Neuron (in vitro differentiated cells): ENCODE measurements around the gene CCDC12.

Experiments
- H2AFZ ChIP-seq: one replicate; pipeline ENCODE4 v1.6.1; 2013; ENCODE audit warnings: low read depth, mild to moderate bottlenecking, inconsistent platforms, low read length, moderate library complexity
- H3K27me3 ChIP-seq: one replicate; pipeline ENCODE4 v1.6.1; 2013; ENCODE audit warnings: low read length; ENCODE audit not compliant: insufficient read depth
- H3K36me3 ChIP-seq: one replicate; pipeline ENCODE4 v1.6.1; 2013; ENCODE audit warnings: low read length; ENCODE audit not compliant: insufficient read depth
- H3K4me1 ChIP-seq: one replicate; pipeline ENCODE4 v1.6.1; 2013; ENCODE audit warnings: low read length; ENCODE audit not compliant: insufficient read depth
- H3K4me3 ChIP-seq: 2 replicates; pipeline ENCODE4 v1.5.1; 2013; ENCODE audit warnings: mild to moderate bottlenecking, low read length, moderate library complexity
- H3K9me3 ChIP-seq: one replicate; pipeline ENCODE4 v1.6.1; 2013; ENCODE audit warnings: low read length

CCDC12 gene

DNA sequence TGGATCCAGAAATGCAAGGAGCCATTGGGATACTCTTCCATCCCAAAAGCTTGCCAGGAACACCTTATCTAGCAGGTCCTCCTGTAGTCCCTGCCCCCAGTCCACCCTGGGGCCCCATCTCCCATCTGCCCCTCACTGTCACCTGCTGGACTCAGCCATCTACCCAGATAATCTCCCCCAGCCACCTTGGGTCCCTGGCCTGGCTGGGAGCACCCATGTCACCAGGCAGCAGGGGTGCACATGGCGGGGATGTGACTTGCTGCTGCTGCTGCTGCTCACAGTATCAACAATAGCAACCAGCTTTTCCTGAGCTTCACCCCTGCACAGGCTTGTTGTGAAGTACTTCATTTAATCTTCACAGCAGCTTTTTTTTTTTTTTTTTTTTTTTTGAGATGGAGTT is 86.4 kb downstream of the CCDC12 start:
- H3K27me3 ChIP-seq: peaks cover 31% of the 10 kb centered on the region
- peaks cover 16% of the 10 kb centered on the region for H3K4me1 ChIP-seq
- H3K36me3 ChIP-seq: no peaks in the 10 kb centered on the region
- H3K4me3 ChIP-seq: no peak overlapping the region
- no peaks in the 10 kb centered on the region for H3K9me3 ChIP-seq
- no peak overlapping the region for H2AFZ ChIP-seq

- no peak overlapping the region for H2AFZ ChIP-seq
- no peaks in the 10 kb centered on the region for H3K36me3 ChIP-seq
- peaks cover 16% of the 10 kb centered on the region for H3K4me1 ChIP-seq
- H3K27me3 ChIP-seq: peaks cover 37% of the 10 kb centered on the region
- no peaks in the 10 kb centered on the region for H3K9me3 ChIP-seq
- H3K4me3 ChIP-seq: no peak overlapping the region
These were observed 87.0 kb downstream of the CCDC12 start for GRCh38 chr3:46889381-46890110.

- Histone ChIP-seq H3K4me1 (peaks cover 21% of the 10 kb centered on the region), H3K9me3 (no peaks in the 10 kb centered on the region), H3K36me3 (no peaks in the 10 kb centered on the region), H3K4me3 (no peak overlapping the region), H2AFZ (no peak overlapping the region), H3K27me3 (peaks cover 45% of the 10 kb centered on the region)
These were observed 87.8 kb downstream of the CCDC12 start for GRCh38 chr3:46888705-46889104.

DNA sequence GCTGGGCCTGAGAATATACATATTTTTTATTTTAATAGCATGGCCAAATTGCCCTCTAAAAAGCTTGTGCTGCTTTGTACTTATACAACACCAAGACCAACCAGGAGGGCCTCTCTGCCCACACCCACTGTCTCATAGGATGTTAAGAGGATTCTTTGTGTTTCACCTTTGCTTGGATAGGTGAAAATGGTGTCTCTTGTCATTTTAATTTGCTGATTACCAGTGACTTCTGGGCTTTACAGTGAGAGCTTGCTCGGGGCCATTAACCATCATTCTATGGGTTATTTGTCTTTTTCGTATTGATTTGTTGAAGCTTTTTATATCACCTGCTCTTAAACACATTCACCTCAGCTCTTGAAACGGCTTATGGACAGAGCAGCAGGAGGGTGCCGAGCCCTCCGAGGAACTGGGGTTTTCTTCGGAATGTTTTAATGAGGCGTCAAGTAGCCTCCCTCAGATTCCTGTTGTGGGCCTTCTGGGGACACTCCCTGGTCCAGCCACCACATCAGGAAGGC is 88.5 kb downstream of the CCDC12 start:
- H2AFZ ChIP-seq: no peak overlapping the region
- H3K27me3 ChIP-seq: peaks cover 46% of the 10 kb centered on the region
- no peaks in the 10 kb centered on the region for H3K9me3 ChIP-seq
- peaks cover 23% of the 10 kb centered on the region for H3K4me1 ChIP-seq
- no peaks in the 10 kb centered on the region for H3K36me3 ChIP-seq
- H3K4me3 ChIP-seq: no peak overlapping the region

- H3K4me3 ChIP-seq: no peak overlapping the region
- H3K27me3 ChIP-seq: peaks cover 61% of the 10 kb centered on the region
- H3K36me3 ChIP-seq: no peaks in the 10 kb centered on the region
- no peak overlapping the region for H2AFZ ChIP-seq
- H3K4me1 ChIP-seq: peaks cover 14% of the 10 kb centered on the region
- H3K9me3 ChIP-seq: no peaks in the 10 kb centered on the region
These were observed 90.9 kb downstream of the CCDC12 start for GRCh38 chr3:46885612-46886011.

DNA sequence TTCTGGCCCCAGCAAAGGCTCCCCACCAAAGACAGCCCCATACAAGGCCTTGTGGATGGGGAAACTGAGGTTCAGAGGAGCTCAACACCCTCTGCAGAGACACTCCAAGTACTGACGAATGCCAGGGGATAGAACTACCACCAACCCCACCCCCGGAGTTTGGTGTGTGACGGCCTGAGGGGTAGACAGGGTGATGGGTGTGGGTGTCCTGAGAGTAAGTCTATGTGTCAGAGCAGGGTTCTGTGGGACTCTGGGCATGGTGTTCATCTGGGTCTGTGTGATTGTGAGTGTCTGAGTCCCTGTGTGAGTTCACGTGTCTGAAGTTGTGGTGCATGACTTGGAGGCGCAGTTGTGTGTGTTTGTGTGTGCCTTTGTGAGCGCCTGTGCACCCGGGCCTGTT is 91.6 kb downstream of the CCDC12 start:
- Histone ChIP-seq H3K27me3 (peaks cover 65% of the 10 kb centered on the region), H3K4me1 (peaks cover 14% of the 10 kb centered on the region), H3K36me3 (no peaks in the 10 kb centered on the region), H2AFZ (no peak overlapping the region), H3K9me3 (no peaks in the 10 kb centered on the region), H3K4me3 (no peak overlapping the region)

DNA sequence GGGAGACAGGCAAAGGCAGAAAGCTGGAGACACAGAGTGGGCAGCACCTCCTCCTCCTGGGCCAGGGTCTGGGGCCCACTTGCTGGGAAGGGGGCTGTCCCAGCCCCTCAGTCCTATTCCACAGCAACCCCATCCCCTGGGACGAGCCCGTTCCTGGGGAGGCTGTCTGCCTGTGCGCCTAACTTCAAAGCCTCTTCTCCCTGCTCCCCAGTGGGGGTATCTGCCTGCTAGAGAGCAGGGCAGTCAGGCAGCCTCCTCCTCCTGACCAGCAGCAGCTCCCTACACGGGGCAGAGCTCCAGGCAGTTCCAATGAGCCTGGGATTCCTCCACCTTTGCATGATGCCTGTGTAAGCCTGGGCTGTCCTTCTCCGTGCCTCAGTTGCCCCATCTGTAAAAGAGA is 92.1 kb downstream of the CCDC12 start:
- H3K4me1 ChIP-seq: peaks cover 14% of the 10 kb centered on the region
- H2AFZ ChIP-seq: no peak overlapping the region
- H3K27me3 ChIP-seq: peaks cover 65% of the 10 kb centered on the region
- H3K4me3 ChIP-seq: no peak overlapping the region
- no peaks in the 10 kb centered on the region for H3K9me3 ChIP-seq
- no peaks in the 10 kb centered on the region for H3K36me3 ChIP-seq

- H3K36me3 ChIP-seq: no peaks in the 10 kb centered on the region
- peak overlapping the region; percentile 18 for H3K4me3 ChIP-seq
- H3K27me3 ChIP-seq: peaks cover 59% of the 10 kb centered on the region
- peaks cover 14% of the 10 kb centered on the region for H3K4me1 ChIP-seq
- H3K9me3 ChIP-seq: no peaks in the 10 kb centered on the region
- H2AFZ ChIP-seq: no peak overlapping the region
These were observed 92.7 kb downstream of the CCDC12 start for GRCh38 chr3:46883830-46884185.

DNA sequence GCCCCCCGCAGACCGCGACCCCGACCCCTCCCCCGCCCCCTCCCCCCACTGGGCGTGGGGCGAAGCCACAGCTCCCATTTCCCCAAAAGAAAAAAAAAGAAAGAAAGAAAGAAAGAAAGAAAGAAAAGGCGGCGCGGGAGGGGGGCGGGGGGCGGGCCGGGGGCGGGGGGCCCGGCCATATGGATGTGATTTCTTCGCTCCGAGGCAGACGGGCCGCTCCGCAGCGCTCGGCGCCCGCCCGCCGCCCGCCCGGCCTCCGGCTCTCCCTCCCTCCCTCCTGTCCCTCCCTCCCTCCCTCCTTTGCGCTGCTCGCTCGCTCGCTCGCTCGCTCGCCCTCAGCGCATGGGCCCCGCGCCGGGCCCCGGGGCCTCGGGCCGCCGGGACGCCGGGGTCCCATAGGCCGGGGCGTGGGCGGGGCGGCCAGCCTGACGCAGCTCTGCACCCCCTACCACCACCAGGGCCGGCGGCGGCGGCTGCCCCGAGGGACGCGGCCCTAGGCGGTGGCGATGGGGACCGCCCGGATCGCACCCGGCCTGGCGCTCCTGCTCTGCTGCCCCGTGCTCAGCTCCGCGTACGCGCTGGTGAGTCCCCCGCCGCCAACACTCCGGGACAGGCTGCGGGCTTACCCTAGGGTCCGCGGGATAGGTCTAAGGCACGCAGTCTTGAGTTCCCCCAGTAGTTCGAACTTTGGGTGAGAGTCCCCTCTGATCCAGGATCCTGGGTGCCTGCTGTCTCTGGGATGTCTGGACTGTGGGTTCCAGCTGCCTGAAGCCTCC is 93.3 kb downstream of the CCDC12 start:
- H2AFZ ChIP-seq: no peak overlapping the region
- peaks cover 62% of the 10 kb centered on the region for H3K27me3 ChIP-seq
- H3K4me3 ChIP-seq: peak overlapping the region; percentile 53
- H3K9me3 ChIP-seq: no peaks in the 10 kb centered on the region
- H3K4me1 ChIP-seq: peaks cover 14% of the 10 kb centered on the region
- no peaks in the 10 kb centered on the region for H3K36me3 ChIP-seq

- H3K27me3 ChIP-seq: peaks cover 70% of the 10 kb centered on the region
These were observed 94.0 kb downstream of the CCDC12 start for GRCh38 chr3:46882377-46883053.

DNA sequence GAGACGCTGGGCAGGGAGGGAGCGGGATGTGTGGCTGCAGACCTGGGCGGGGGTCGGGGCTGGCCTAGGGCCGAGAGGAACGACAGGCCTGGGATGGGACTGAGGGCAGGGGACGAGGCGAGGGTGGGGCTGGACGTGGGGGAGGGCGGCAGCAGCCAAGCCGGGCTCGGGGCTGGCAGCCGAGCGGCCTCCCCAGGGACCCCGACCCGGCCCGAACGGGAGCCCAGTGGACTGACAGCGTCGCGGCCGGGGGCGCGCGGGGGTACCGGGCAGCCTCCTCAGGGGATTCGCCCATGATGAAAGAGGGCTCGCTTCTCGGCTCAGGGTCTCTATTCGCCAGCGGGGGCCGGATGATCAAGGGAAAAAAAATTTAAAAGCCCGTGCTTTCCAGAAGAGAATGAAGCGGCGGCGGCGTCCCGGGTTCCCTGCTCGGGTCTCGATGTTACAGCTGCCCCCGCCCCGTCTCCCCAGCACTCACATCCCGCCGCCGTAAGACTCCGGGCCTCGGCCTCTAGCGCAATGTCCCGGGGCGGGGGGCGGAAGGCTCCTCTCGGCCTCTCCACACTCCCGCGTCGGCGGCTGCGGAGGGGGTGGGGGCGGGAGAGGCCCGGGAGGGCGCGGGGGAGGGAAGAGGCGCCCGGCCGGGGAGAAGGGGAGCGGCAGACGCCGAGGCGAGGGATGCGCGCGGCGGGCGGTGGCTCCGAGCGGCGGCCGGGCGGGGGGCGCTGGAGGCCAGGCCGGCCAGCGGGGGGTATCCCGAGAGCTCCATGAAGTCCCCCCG is 94.8 kb downstream of the CCDC12 start:
- Histone ChIP-seq H2AFZ (peak overlapping the region; percentile 74), H3K4me3 (peak overlapping the region; percentile 53), H3K4me1 (peaks cover 14% of the 10 kb centered on the region), H3K9me3 (no peaks in the 10 kb centered on the region), H3K36me3 (no peaks in the 10 kb centered on the region), H3K27me3 (peaks cover 77% of the 10 kb centered on the region)

More at GRCh38 chr3:46882377-46883053, 94.0 kb downstream of the CCDC12 start:
- peak overlapping the region; percentile 74 for H2AFZ ChIP-seq
- H3K9me3 ChIP-seq: no peaks in the 10 kb centered on the region
- H3K4me1 ChIP-seq: peaks cover 14% of the 10 kb centered on the region
- peak overlapping the region; percentile 53 for H3K4me3 ChIP-seq
- no peaks in the 10 kb centered on the region for H3K36me3 ChIP-seq

GRCh38 chr3:46880884-46881595 is 95.5 kb downstream of the CCDC12 start:
- Histone ChIP-seq H3K36me3 (no peaks in the 10 kb centered on the region), H3K27me3 (peaks cover 75% of the 10 kb centered on the region), H3K9me3 (no peaks in the 10 kb centered on the region), H2AFZ (peak overlapping the region; percentile 60), H3K4me3 (no peak overlapping the region), H3K4me1 (peaks cover 14% of the 10 kb centered on the region)
